ENCODE data around the gene LCLAT1.

Gene LCLAT1

GRCh38 chr2:30527411-30527810 lies 80.4 kb downstream of the LCLAT1 start:
- no peak for DNase-seq

GRCh38 chr2:30527859-30528258 lies 80.8 kb downstream of the LCLAT1 start:
- no peak for DNase-seq

GRCh38 chr2:30530346-30530745 lies 83.3 kb downstream of the LCLAT1 start:
- no peak for DNase-seq

GRCh38 chr2:30541680-30542079 lies 94.6 kb downstream of the LCLAT1 start:
- no peak for DNase-seq

DNA sequence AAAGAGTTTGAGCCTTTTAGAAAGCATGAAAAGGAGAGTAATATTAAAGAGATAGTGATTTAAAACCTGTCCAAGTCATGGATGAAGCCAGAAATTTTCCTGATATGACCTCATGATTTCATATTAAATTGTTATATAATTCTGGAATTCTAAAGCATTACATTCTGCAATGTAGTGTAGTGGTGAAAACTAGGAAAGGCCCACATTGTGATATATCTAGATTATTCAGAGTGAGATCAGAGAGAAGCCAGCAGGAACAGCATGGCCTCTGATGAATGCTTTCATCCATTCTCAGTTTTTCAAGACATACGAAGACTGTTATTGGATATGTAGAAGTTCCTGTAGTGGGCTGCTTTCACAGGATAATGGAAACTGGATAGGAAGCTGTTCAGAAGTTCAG lies 98.8 kb downstream of the LCLAT1 start:
- DNase-seq, result no peak

DNA sequence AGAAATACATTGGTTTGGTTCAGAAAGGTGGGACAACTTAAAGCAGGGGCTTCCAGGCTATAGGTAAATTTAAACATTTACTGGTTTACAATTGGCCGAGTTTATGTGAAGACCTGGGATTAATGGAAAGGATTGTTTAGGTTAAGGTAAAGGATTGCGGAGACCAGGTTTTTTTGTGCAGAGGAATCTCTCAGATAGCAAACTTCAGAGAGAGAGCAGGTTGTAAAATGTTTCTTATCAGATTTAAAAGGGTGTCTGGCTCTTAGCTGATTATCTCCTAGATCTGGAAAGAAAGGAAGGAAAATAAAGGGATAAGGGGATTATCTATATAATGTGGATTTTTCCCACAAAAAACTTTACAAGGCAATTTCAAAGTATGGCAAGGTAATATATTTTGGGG lies 101.3 kb downstream of the LCLAT1 start:
- DNase-seq, result no peak

DNA sequence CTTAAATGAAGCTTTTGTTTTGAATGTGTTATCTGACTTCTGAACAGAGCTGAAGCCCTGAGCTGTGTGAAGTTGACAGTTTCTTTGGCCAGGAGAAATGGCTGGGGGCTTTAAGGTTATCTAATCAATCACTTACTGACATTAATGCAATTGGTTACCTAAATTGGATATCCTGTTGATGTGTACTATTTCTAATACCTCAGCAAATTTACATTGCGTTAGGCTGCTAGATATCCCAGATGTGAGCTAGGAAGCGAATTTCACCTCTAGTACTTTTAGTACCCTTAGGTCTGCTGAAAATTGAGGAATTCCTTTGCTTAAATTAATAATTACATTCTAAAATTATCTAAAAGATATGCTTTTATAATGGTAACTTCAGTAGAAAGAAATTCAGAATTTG lies 102.0 kb downstream of the LCLAT1 start:
- DNase-seq, result no peak

- DNase-seq, result no peak
These were observed 112.7 kb downstream of the LCLAT1 start for GRCh38 chr2:30559544-30560275.

DNA sequence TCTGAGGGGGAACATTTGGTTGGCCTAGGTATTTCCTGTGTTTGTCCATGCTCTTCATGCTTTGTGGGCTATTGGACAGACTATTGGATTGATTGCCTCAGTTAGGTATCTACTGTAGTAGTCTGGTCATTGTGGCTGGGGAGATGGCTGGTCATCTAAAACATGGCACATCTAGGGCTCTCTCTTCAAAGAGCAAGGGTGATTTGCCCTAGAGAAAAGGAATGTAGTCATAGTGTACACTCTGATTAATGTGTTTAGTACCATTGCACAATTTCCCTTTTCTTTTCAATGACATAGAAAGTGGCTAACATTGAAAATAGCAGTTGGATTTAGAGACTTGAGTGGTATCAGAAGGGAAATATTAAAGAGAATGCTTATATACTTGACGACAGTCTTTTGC lies 114.3 kb downstream of the LCLAT1 start:
- DNase-seq, result no peak

DNA sequence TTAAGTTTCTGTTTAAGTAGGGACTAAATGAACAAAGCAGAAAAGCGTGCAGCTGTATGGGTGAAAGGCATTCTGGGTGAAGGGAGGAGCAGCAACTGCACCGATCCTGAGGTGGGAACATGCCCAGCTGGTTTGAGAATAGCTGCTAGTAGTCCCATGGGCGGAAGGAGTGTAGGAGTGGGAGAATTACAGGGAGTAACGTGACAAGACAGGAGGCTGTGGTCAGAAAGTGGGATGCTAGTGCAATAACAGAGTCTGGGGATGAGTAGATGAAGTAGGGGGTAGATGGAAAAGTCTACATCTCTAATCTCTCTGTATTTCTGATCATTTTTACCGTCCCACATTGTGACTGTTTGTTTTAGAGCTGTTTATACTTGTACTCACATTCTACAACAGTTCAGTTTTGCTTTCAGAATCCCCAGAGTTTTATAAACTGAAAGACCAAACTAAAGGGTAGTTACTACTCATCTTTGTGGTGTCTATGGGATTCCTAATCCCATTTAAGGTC lies 118.9 kb downstream of the LCLAT1 start:
- no peak for DNase-seq

GRCh38 chr2:30566631-30567030 lies 119.6 kb downstream of the LCLAT1 start:
- no peak for DNase-seq

DNA sequence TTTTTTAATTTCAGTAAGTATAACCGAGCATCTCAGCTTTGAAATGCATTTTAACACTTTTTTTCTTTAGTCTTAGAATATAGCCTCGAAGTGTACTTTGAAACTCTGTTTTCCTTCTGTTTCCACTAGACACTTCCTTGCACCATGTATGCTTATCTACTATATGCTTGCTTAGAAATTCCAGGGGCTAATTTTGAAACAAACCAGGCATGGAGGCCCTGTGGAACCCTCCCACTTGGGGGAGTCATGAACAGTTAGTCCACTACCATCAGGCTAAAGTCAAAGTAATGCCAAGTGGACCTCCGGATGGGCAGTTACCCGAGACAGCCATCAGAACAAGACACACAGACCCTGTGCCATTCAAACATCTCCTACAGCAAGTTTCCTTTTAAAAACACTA lies 120.3 kb downstream of the LCLAT1 start:
- no peak for DNase-seq

DNA sequence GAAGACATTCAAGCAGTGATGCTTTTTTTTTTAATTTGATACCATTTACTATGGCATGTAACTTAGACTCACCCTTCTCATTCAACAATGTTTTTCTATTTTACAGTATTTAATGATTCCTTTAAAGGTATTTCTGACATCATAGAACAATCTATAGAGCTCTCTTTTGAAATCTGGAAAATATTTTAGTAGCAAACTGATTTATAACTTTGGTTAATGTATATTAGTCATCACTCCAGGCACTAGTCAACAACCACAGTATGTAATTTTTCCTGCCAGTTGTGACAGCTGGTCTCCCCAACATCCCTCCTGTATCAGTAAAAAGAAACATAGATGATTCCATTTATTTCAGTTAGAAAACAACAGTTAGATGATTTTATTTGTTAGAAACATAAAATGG lies 122.9 kb downstream of the LCLAT1 start:
- DNase-seq, result no peak

GRCh38 chr2:30577151-30577550 lies 130.1 kb downstream of the LCLAT1 start:
- no peak for DNase-seq

DNA sequence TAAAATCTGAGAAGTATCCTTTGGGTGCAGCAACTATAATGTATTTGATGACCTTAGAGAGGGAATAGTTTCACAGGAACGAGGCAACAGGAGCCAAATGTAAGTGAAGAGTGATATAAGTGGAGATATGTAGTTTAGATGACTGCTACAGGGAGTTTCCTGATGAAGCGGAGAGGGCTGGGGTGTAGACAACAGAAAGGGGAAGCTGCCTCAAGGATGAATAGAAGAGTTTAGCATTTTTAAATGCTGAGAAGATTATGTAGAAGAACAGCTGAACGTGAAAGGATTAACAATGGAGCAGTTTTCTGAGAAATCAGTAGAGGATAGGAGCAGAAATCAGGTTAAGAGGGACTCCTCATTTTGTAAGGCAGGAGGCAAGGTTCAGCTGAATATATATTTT lies 133.3 kb downstream of the LCLAT1 start:
- DNase-seq, result no peak

- no peak for DNase-seq
These were observed 135.5 kb downstream of the LCLAT1 start for GRCh38 chr2:30582521-30582920.

DNA sequence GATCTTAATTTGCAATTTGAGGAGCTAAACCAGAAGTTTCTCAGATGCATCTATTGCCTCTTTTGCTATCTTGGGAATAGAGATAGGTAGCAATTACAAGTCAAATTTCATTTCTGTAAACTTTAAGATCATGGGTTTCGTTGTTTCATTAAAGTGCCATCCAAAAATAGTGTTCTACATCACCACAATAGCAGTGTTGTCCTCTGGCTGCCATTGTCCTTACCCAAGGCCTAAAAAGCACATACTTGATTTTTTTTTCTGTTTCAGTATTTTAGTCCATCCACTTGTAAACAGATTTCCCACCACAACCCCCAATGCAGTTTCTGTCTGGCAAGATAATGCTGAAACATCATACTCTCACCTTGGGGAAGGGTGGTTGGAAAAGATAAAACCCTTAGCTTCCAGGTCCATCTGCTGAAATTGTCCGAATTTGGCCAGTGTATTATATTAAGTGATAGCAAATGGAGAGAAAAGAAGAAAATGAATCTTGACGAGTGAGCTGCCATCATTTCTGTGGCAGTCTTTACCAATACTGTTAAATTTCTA lies 136.2 kb downstream of the LCLAT1 start:
- no peak for DNase-seq

- no peak for DNase-seq
These were observed 137.1 kb downstream of the LCLAT1 start for GRCh38 chr2:30584116-30584515.

DNA sequence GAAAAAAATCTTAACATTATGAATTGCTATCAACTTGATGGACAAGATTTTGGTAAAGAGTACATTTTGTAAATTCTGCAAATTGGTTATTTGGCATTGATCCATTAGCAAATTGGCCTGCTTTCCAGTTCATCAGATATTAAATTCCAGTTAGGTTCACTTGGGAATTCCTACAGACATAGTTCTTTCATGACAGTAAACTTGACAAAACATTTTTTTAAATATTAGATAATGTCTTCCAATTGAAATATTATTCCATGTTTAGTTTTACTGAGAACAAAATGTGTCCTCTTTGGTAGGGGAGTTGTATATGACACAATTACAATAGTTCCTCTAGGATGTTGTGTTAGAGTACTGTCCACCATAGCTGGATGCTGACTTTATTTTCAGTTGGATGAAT lies 141.9 kb downstream of the LCLAT1 start:
- no peak for DNase-seq

DNA sequence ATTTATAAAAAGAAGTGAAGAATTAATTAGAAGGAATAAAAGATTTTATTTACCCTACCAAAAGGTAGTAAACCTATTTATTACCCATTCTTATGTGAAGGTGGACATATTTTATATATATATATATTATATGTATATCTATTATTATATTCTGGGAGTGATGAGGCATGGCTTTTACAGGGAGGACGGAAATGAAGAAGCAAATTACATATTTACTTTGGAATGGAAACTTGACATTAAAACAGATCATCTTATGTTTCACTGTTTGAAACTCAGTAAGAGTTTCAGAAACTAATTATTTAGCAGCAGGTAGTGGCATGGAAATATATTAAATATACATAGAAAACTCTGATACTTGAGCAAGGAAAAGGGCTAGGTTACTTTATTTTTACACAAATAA lies 143.4 kb downstream of the LCLAT1 start:
- no peak for DNase-seq

- DNase-seq, result no peak
These were observed 144.1 kb downstream of the LCLAT1 start for GRCh38 chr2:30591186-30591585.

DNA sequence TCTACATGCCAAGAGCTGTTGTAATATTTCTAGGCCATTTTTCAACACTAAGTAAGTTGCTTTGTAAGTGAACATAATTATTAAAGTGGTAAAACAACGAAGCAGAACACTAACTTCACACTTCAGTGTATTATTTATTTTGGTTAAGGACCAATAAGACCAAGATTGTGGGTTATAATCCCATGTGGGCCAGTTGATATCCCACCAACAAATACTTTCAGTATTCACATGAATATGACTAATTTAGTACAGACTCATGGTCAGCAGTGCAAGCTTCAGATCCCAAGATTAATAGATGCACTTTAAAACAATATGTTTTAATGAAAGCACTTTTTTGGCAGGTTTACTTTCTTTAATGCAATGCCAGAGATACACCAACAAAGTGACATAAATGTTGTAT lies 154.3 kb downstream of the LCLAT1 start:
- no peak for DNase-seq

- DNase-seq, result no peak
These were observed 158.2 kb downstream of the LCLAT1 start for GRCh38 chr2:30605197-30605596.

GRCh38 chr2:30608643-30609042 lies 161.6 kb downstream of the LCLAT1 start:
- DNase-seq, result no peak

- DNase-seq, result no peak
These were observed 164.5 kb downstream of the LCLAT1 start for GRCh38 chr2:30611583-30611982.
